Smooth muscle cell (in vitro differentiated cells): ENCODE data around the gene CAPN11. TPM values are rescaled to one million over a fixed set of nuclear protein-coding genes. Genes with fewer than 3 reads are reported as not detected.

Source experiments
- DNase-seq: peaks from one replicate; lab custom pipeline; 2025; ENCODE audit not compliant: unreplicated experiment; lab: John Stamatoyannopoulos, UW
- H2AFZ ChIP-seq: fragments of 200-600 bp; sonication (generic); 2 replicates; pipeline ENCODE4 v1.6.0; 2016; ENCODE audit warnings: antibody characterized with exemption, low read depth, mild to moderate bottlenecking
- H3F3A ChIP-seq: fragments of 200-600 bp; sonication (generic); 2 replicates; pipeline ENCODE4 v1.6.0; 2017; ENCODE audit warnings: antibody characterized with exemption, low read depth
- H3K27ac ChIP-seq: fragments of 200-600 bp; sonication (generic); 2 replicates; pipeline ENCODE4 v1.5.1; 2016; ENCODE audit warnings: low read depth, mild to moderate bottlenecking
- H3K27me3 ChIP-seq: fragments of 200-600 bp; sonication (generic); 2 replicates; pipeline ENCODE4 v1.6.1; 2016; ENCODE audit warnings: low read depth, mild to moderate bottlenecking
- H3K36me3 ChIP-seq: fragments of 200-600 bp; sonication (generic); 2 replicates; pipeline ENCODE4 v1.5.1; 2016; ENCODE audit warnings: low read depth
- H3K4me1 ChIP-seq: fragments of 200-600 bp; sonication (generic); 2 replicates; pipeline ENCODE4 v1.5.1; 2016; ENCODE audit warnings: low read depth
- H3K4me2 ChIP-seq: fragments of 200-600 bp; sonication (generic); 2 replicates; pipeline ENCODE4 v1.6.0; 2016; ENCODE audit warnings: mild to moderate bottlenecking
- H3K4me3 ChIP-seq: fragments of 200-600 bp; sonication (generic); 2 replicates; pipeline ENCODE4 v1.5.1; 2016; ENCODE audit warnings: mild to moderate bottlenecking
- H3K79me2 ChIP-seq: fragments of 200-600 bp; sonication (generic); 2 replicates; pipeline ENCODE4 v1.6.0; 2016; ENCODE audit warnings: low read depth, mild to moderate bottlenecking
- H3K9ac ChIP-seq: fragments of 200-600 bp; sonication (generic); 2 replicates; pipeline ENCODE4 v1.6.0; 2016; ENCODE audit warnings: low read depth
- H3K9me3 ChIP-seq: fragments of 200-600 bp; sonication (generic); replicated peaks from 2 replicates; pipeline ENCODE4 v1.5.1; 2016; ENCODE audit warnings: low read depth
- H4K20me1 ChIP-seq: fragments of 200-600 bp; sonication (generic); 2 replicates; pipeline ENCODE4 v1.6.0; 2016; ENCODE audit warnings: low read depth
- CTCF ChIP-seq: fragments of 200-600 bp; sonication (generic); IDR thresholded peaks from 2 replicates; pipeline ENCODE4 v1.5.1; 2017; ENCODE audit warnings: borderline replicate concordance, mild to moderate bottlenecking, antibody characterized with exemption; ENCODE audit not compliant: insufficient read depth, poor library complexity, severe bottlenecking
- WGBS: methylation state at CpG from one replicate; pipeline ENCODE4 v1.1.7; 2016; ENCODE audit warnings: low lambda C conversion rate; 5-methylcytosine and 5-hydroxymethylcytosine counted together
- polyA plus RNA-seq: library from polyadenylated mRNA; unstranded; fragments of >200 nt; fragmentation: Nextera tagmentation; extraction: Ambion mirVana; gene quantifications from 2 replicates; pipeline ENCODE4 v1.2.1, GENCODE V29; 2016
- total RNA-seq: library from RNA; depleted of rRNA; stranded (reverse); fragments of >200 nt; gene quantifications from 2 replicates; pipeline ENCODE4 v1.2.3, GENCODE V29; 2014

CAPN11 gene
- not detected in 2 replicates for total RNA-seq
- 0.31 TPM in 1 of 2 replicates, not detected in the other for polyA plus RNA-seq

GRCh38 chr6:44158770-44159228 lies at the start of gene CAPN11:
Gene CAPN11 (plus strand): TSS chr6:44158820. CDS start chr6:44158849, 29 bp downstream.
- no peak within 1 kb of the TSS for H3K4me2 ChIP-seq
- no peaks in the 10 kb centered on the region for H3K79me2 ChIP-seq
- WGBS = 85% methylated on average over 5 of the region's 5 CpGs
- no peak within 1 kb of the TSS for H3K9ac ChIP-seq
- H3K9me3 ChIP-seq = no peaks in the 10 kb centered on the region
- DNase-seq = no peak
- no peak within 1 kb of the TSS for H3K4me3 ChIP-seq
- H3K4me1 ChIP-seq = no peaks in the 10 kb centered on the region
- no peak within 1 kb of the TSS for H3K27ac ChIP-seq
- no peaks in the 10 kb centered on the region for H3K27me3 ChIP-seq
- H3F3A ChIP-seq = peaks cover 4% of the 10 kb centered on the region
- H4K20me1 ChIP-seq = no peaks in the 10 kb centered on the region
- no peak within 1 kb of the TSS for H2AFZ ChIP-seq
- TF ChIP-seq CTCF = no peak
- no peaks in the 10 kb centered on the region for H3K36me3 ChIP-seq

GRCh38 chr6:44109212-44109611 lies 49.4 kb upstream of the CAPN11 start:
- H3K4me3 ChIP-seq = no peak overlapping the region
- H3K27ac ChIP-seq = no peak overlapping the region
- peaks cover 3% of the 10 kb centered on the region for H3K36me3 ChIP-seq
- H3K9ac ChIP-seq = no peak overlapping the region
- peaks cover 59% of the 10 kb centered on the region for H4K20me1 ChIP-seq
- H3K4me2 ChIP-seq = no peak overlapping the region
- WGBS = 96% methylated on average over 10 of the region's 10 CpGs
- H3K79me2 ChIP-seq = peaks cover 6% of the 10 kb centered on the region
- no peaks in the 10 kb centered on the region for H3K27me3 ChIP-seq
- H3K9me3 ChIP-seq = no peaks in the 10 kb centered on the region
- H2AFZ ChIP-seq = no peak overlapping the region
- H3K4me1 ChIP-seq = no peaks in the 10 kb centered on the region
- no peaks in the 10 kb centered on the region for H3F3A ChIP-seq
- no peak for DNase-seq
- no peak for TF ChIP-seq CTCF

- no peaks in the 10 kb centered on the region for H3K27me3 ChIP-seq
- TF ChIP-seq CTCF = no peak
- no peaks in the 10 kb centered on the region for H3K4me1 ChIP-seq
- H3K36me3 ChIP-seq = no peaks in the 10 kb centered on the region
- DNase-seq = no peak
- peaks cover 49% of the 10 kb centered on the region for H4K20me1 ChIP-seq
- peaks cover 11% of the 10 kb centered on the region for H3K79me2 ChIP-seq
- H3K4me2 ChIP-seq = no peak overlapping the region
- no peak overlapping the region for H3K27ac ChIP-seq
- H3K4me3 ChIP-seq = no peak overlapping the region
- 89% methylated on average over 6 of the region's 6 CpGs for WGBS
- H2AFZ ChIP-seq = no peak overlapping the region
- H3K9me3 ChIP-seq = no peaks in the 10 kb centered on the region
- no peaks in the 10 kb centered on the region for H3F3A ChIP-seq
- H3K9ac ChIP-seq = no peak overlapping the region
Observed at GRCh38 chr6:44110005-44110676, 48.5 kb upstream of the CAPN11 start.

GRCh38 chr6:44110966-44111365 lies 47.7 kb upstream of the CAPN11 start:
- no peak for DNase-seq
- Histone ChIP-seq H3K27ac (no peak overlapping the region), H3K9ac (no peak overlapping the region), H3K4me3 (no peak overlapping the region), H3K79me2 (peaks cover 13% of the 10 kb centered on the region), H2AFZ (no peak overlapping the region), H4K20me1 (peaks cover 46% of the 10 kb centered on the region), H3F3A (no peaks in the 10 kb centered on the region), H3K4me2 (no peak overlapping the region), H3K4me1 (peaks cover 3% of the 10 kb centered on the region), H3K27me3 (no peaks in the 10 kb centered on the region), H3K9me3 (no peaks in the 10 kb centered on the region), H3K36me3 (no peaks in the 10 kb centered on the region)
- 97% methylated on average over 3 of the region's 3 CpGs for WGBS
- no peak for TF ChIP-seq CTCF
